ENCODE results near the gene ERCC4. TPM values are rescaled to one million over a fixed set of nuclear protein-coding genes. Genes with fewer than 3 reads are reported as not detected.

Gene ERCC4
- total RNA-seq, 1 donor from 2014 or later, result 12.9 TPM

GRCh38 chr16:13919330-13919682, 648 bp upstream of the ERCC4 start:
- TF ChIP-seq CTCF (conservative IDR thresholded peaks at IDR 0.05), result no peak
- Mint-ChIP-seq H3K27me3 (ENCODE audit: low read depth) (peaks cover 13% of the 10 kb centered on the region), H3K36me3 (ENCODE audit: low read depth) (peaks cover 2% of the 10 kb centered on the region), H3K27ac (ENCODE audit: unreplicated experiment) (no peak overlapping the region), H3K4me1 (peaks cover 24% of the 10 kb centered on the region), H3K4me3 (peak overlapping the region; percentile 86), H3K9me3 (peaks cover 4% of the 10 kb centered on the region)
- no peak for DNase-seq (ENCODE audit: low read depth, low spot score)

GRCh38 chr16:13920510-13920818, 510 bp downstream of the ERCC4 start:
- Mint-ChIP-seq H3K27ac (ENCODE audit: unreplicated experiment) (peak overlapping the region; percentile 96), H3K27me3 (ENCODE audit: low read depth) (peaks cover 9% of the 10 kb centered on the region), H3K4me1 (peaks cover 24% of the 10 kb centered on the region), H3K36me3 (ENCODE audit: low read depth) (peaks cover 2% of the 10 kb centered on the region), H3K9me3 (no peaks in the 10 kb centered on the region), H3K4me3 (peak overlapping the region; percentile 86)
- no peak for TF ChIP-seq CTCF (conservative IDR thresholded peaks at IDR 0.05)
- no peak for DNase-seq (ENCODE audit: low read depth, low spot score)

DNA sequence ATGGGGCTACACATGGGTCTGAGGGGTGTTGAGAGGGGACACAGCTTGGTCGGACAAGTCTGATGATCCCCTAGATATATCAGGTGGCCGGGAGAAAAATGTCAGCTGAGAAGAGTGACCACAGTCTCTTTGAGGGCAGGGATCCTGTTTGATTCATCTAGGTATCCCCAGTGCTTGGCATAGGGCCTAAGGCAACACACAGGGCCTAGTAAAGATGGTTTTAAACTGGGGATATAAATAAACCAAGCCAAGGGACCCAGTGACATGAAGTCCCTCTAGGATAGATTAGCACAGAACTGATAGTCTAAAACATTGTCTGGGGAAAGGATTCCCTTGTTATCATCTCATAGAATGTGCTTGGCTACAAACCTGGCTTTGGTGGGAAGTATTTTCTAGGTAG, 1.4 kb downstream of the ERCC4 start:
- no peaks in the 10 kb centered on the region for H3K9me3 Mint-ChIP-seq
- peak overlapping the region; percentile 52 for H3K27ac Mint-ChIP-seq (ENCODE audit: unreplicated experiment)
- DNase-seq (ENCODE audit: low read depth, low spot score), result no peak
- peak overlapping the region; percentile 86 for H3K4me3 Mint-ChIP-seq
- TF ChIP-seq CTCF (conservative IDR thresholded peaks at IDR 0.05), result no peak
- peaks cover 9% of the 10 kb centered on the region for H3K27me3 Mint-ChIP-seq (ENCODE audit: low read depth)
- H3K36me3 Mint-ChIP-seq (ENCODE audit: low read depth), result peaks cover 2% of the 10 kb centered on the region
- H3K4me1 Mint-ChIP-seq, result peaks cover 24% of the 10 kb centered on the region

GRCh38 chr16:13923703-13924298, 3.8 kb downstream of the ERCC4 start:
- no peak overlapping the region for H3K4me3 Mint-ChIP-seq
- H3K4me1 Mint-ChIP-seq, result peaks cover 24% of the 10 kb centered on the region
- TF ChIP-seq CTCF (conservative IDR thresholded peaks at IDR 0.05), result peak; percentile 79
- H3K36me3 Mint-ChIP-seq (ENCODE audit: low read depth), result peaks cover 2% of the 10 kb centered on the region
- DNase-seq (ENCODE audit: low read depth, low spot score), result no peak
- no peak overlapping the region for H3K27ac Mint-ChIP-seq (ENCODE audit: unreplicated experiment)
- no peaks in the 10 kb centered on the region for H3K9me3 Mint-ChIP-seq
- H3K27me3 Mint-ChIP-seq (ENCODE audit: low read depth), result no peaks in the 10 kb centered on the region

GRCh38 chr16:13926464-13926863, 6.5 kb downstream of the ERCC4 start:
- no peak overlapping the region for H3K4me3 Mint-ChIP-seq
- H3K9me3 Mint-ChIP-seq, result no peaks in the 10 kb centered on the region
- H3K27ac Mint-ChIP-seq (ENCODE audit: unreplicated experiment), result peak overlapping the region; percentile 12
- no peak for DNase-seq (ENCODE audit: low read depth, low spot score)
- TF ChIP-seq CTCF (conservative IDR thresholded peaks at IDR 0.05), result no peak
- peaks cover 2% of the 10 kb centered on the region for H3K36me3 Mint-ChIP-seq (ENCODE audit: low read depth)
- no peaks in the 10 kb centered on the region for H3K27me3 Mint-ChIP-seq (ENCODE audit: low read depth)
- peaks cover 5% of the 10 kb centered on the region for H3K4me1 Mint-ChIP-seq

DNA sequence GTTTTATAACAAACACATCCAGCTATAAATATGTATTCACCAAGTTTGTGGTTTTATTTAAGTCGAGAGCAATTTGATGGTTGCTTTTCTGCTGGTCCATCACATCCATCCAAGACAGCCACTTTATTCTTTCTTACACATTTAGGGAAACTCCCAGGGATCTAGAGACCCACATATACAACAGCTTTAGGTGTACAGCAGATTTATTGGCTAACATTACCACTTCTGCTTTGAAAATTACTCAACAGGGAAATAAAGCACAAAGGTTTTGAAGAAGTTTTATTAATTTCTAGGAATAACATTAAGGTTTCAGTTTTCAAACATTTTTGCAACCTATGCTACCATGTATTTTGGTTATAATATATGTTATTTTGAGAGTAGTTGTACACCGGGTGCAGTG, 6.9 kb downstream of the ERCC4 start:
- no peak for TF ChIP-seq CTCF (conservative IDR thresholded peaks at IDR 0.05)
- Mint-ChIP-seq H3K36me3 (ENCODE audit: low read depth) (peaks cover 2% of the 10 kb centered on the region), H3K27ac (ENCODE audit: unreplicated experiment) (peak overlapping the region; percentile 12), H3K4me1 (peaks cover 5% of the 10 kb centered on the region), H3K27me3 (ENCODE audit: low read depth) (no peaks in the 10 kb centered on the region), H3K9me3 (no peaks in the 10 kb centered on the region), H3K4me3 (no peak overlapping the region)
- no peak for DNase-seq (ENCODE audit: low read depth, low spot score)
